ENCODE data around the gene UBAP1.
"Not testable (repeated sequence)": the region's sequence is repeated elsewhere in the genome, so short reads cannot be mapped to it uniquely, and the experiment has no call there.

Gene UBAP1

GRCh38 chr9:34178436-34179212, at the start of gene UBAP1:
TSS of gene UBAP1 (plus strand) at chr9:34179043. CDS start at chr9:34220915, 41,872 bp downstream.
- peak; percentile 99 for DNase-seq
- TF ChIP-seq POLR2A (IDR thresholded peaks at IDR 0.05; ENCODE audit: low read length): peak; percentile 99
- no peak for TF ChIP-seq GATA1 (IDR thresholded peaks at IDR 0.05; ENCODE audit: low read depth, low read length)

DNA sequence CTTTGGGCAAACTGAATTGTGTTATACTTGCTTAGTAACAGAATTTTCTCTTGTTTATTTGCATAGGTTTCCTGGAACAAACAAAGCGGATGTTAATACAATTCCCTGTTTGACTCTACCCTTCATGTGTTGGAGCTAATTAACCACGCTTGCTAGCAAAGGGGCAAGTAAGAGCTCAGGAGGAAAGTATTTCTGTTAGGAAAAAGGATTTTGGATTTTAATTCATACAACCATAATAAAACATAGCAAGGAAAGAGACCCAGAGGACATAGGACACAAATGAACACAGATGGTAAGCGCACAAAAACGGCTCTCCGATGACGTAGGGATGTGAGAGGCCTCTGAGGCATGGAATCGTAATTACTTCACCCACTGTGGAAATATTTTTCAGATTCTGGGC, 47.3 kb upstream of the UBAP1 start:
- no peak for DNase-seq
- TF ChIP-seq POLR2A (IDR thresholded peaks at IDR 0.05; ENCODE audit: low read length) (no peak), GATA1 (IDR thresholded peaks at IDR 0.05; ENCODE audit: low read depth, low read length) (no peak)

DNA sequence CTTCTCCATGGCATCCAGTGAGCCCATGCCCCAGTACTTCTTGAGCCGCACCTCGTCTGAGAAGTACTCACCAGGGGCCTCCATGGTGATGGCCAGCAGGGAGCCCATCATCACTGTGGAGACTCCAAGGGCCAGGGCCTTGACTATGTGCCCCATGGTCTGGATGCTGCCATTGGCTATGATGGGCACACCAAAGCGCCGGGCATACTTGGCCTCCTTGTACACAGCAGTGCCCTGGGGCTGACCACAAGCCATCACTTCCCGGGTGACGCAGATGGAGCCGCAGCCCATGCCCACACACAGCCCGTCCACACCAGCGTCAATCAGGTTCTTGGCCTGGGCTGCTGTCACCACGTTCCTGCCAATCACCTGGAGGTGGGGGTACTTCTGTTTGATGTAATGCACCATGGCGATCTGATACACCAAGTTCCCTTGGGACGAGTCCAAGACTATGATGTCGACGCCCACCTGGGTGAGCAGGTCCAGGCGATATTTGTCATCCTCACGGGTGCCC, 45.4 kb upstream of the UBAP1 start:
- TF ChIP-seq GATA1 (IDR thresholded peaks at IDR 0.05; ENCODE audit: low read depth, low read length) (no peak), POLR2A (IDR thresholded peaks at IDR 0.05; ENCODE audit: low read length) (no peak)
- peak; percentile 25 to 40 for DNase-seq

- TF ChIP-seq GATA1 (IDR thresholded peaks at IDR 0.05; ENCODE audit: low read depth, low read length) (no peak), POLR2A (IDR thresholded peaks at IDR 0.05; ENCODE audit: low read length) (no peak)
- DNase-seq: no peak
These were observed 44.3 kb upstream of the UBAP1 start for GRCh38 chr9:34134521-34134920.

DNA sequence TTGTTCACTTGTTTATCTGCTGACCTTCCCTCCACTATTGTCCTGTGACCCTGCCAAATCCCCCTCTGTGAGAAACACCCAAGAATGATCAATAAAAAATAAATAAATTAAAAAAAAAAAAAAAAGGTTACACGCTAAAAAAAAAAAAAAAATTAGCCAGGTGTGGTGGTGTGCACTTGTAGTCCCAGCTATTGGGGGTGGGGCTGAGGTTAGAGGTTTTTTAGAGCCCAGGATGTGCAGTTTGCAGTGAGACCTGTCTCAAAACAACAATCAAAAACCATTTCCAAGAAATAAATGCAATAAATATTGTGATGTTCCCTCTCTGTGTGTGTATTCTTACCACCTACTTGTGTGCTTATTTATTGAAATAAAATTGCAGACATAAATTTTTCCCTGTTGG, 40.2 kb upstream of the UBAP1 start:
- not testable (repeated sequence) for DNase-seq

- TF ChIP-seq GATA1 (IDR thresholded peaks at IDR 0.05; ENCODE audit: low read depth, low read length) (no peak), POLR2A (IDR thresholded peaks at IDR 0.05; ENCODE audit: low read length) (no peak)
- peak; percentile 93 to 94 for DNase-seq
These were observed 39.2 kb upstream of the UBAP1 start for GRCh38 chr9:34139477-34140146.

GRCh38 chr9:34140853-34141252, 38.0 kb upstream of the UBAP1 start:
- TF ChIP-seq POLR2A (IDR thresholded peaks at IDR 0.05; ENCODE audit: low read length) (no peak), GATA1 (IDR thresholded peaks at IDR 0.05; ENCODE audit: low read depth, low read length) (no peak)
- DNase-seq: peak in 1 of 2 experiments; percentile 35

DNA sequence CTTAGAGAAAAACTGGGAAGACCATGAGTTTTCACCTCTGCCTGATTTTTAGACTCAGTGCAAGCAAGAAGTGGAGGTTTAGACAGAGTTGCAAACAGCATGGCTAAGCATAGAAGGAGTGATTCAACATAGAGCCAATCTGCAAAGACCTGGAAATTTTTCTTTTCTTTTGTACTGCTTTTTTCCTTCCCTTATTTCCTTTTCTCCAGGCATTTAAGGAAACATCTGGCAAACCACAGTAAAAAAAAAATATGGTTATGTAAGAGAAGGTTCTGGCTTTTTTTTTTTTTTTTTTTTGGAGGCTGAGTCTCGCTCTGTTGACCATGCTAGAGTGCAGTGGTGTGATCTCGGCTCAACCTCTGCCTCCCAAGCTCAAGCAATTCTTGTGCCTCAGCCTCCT, 35.7 kb upstream of the UBAP1 start:
- TF ChIP-seq GATA1 (IDR thresholded peaks at IDR 0.05; ENCODE audit: low read depth, low read length): no peak
- TF ChIP-seq POLR2A (IDR thresholded peaks at IDR 0.05; ENCODE audit: low read length): no peak
- DNase-seq: no peak

GRCh38 chr9:34145165-34145564, 33.7 kb upstream of the UBAP1 start:
- peak; percentile 22 to 36 for DNase-seq
- TF ChIP-seq POLR2A (IDR thresholded peaks at IDR 0.05; ENCODE audit: low read length) (no peak), GATA1 (IDR thresholded peaks at IDR 0.05; ENCODE audit: low read depth, low read length) (no peak)

GRCh38 chr9:34151398-34151797, 27.4 kb upstream of the UBAP1 start:
- peak; percentile 75 to 84 for DNase-seq
- TF ChIP-seq GATA1 (IDR thresholded peaks at IDR 0.05; ENCODE audit: low read depth, low read length) (no peak), POLR2A (IDR thresholded peaks at IDR 0.05; ENCODE audit: low read length) (no peak)

DNA sequence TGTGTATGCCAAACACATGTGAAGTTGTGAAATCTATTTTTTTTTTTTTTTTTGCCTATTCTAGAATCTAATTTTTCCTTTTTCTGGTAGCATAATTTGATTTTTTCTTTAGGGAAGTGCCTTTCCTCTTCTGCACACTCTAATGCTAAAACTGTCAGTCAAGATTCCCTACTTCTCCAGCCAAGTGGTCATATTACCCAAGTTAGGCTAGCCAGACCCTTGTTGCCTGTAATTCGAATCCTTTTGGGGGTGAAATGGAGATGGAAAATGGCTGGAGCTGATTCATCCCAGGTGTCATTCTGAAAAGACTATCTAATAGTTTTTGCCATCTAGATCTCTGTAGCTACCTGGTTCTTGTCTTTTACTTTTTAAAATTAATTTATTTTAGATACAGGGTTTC, 24.8 kb upstream of the UBAP1 start:
- no peak for DNase-seq
- TF ChIP-seq POLR2A (IDR thresholded peaks at IDR 0.05; ENCODE audit: low read length) (no peak), GATA1 (IDR thresholded peaks at IDR 0.05; ENCODE audit: low read depth, low read length) (no peak)

- DNase-seq: peak in 1 of 2 experiments; percentile 35
- no peak for TF ChIP-seq GATA1 (IDR thresholded peaks at IDR 0.05; ENCODE audit: low read depth, low read length)
- no peak for TF ChIP-seq POLR2A (IDR thresholded peaks at IDR 0.05; ENCODE audit: low read length)
These were observed 21.5 kb upstream of the UBAP1 start for GRCh38 chr9:34157318-34157717.

GRCh38 chr9:34157898-34158297, 20.9 kb upstream of the UBAP1 start:
- TF ChIP-seq POLR2A (IDR thresholded peaks at IDR 0.05; ENCODE audit: low read length) (no peak), GATA1 (IDR thresholded peaks at IDR 0.05; ENCODE audit: low read depth, low read length) (no peak)
- DNase-seq: no peak

DNA sequence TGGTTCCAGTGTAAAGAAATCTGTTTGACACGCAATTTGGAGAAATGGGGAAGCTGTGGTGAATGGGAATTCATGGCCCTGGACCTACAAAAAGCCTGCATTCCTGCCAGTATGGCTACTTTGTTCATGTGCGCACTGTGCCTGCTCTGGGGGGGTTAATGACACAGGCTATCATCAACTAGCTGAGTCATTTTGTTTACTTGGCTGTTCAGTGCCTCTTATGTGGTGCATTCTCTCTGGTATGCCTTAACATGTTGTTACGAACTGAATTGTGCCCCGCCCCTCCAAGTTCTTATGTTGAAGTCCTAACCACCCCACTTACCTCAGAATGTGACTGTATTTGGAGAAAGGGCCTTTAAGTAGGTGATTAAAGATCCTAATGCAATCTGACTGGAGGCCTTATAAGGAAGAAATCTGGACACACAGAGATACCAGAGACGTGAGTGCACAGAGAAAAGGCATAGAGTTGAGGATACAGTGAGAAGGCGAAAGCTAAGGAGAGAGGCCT, 20.4 kb upstream of the UBAP1 start:
- DNase-seq: peak; percentile 85 to 90

More for the DNA sequence above, 20.4 kb upstream of the UBAP1 start:
- TF ChIP-seq GATA1 (IDR thresholded peaks at IDR 0.05; ENCODE audit: low read depth, low read length) (no peak), POLR2A (IDR thresholded peaks at IDR 0.05; ENCODE audit: low read length) (no peak)

Measured in erythroblast (primary cell).